SK-N-SH (cell line): ENCODE results near the gene ACACB. TPM values are rescaled to one million over a fixed set of nuclear protein-coding genes. Genes with fewer than 3 reads are reported as not detected.

Experiments
- CTCF ChIA-PET: fragments of 300-600, 350-600 bp; formaldehyde crosslinking; extraction: SDS; loops from one replicate; lab custom pipeline; 2021; lab: Yijun Ruan, JAX
- POLR2A ChIA-PET: fragments of 350-600 bp; sonication (Branson Sonifier 250); formaldehyde crosslinking; extraction: SDS; loops from one replicate; lab custom pipeline; 2020; ENCODE audit warnings: antibody characterized with exemption, inconsistent platforms; lab: Yijun Ruan, JAX
- DNase-seq: peaks from one replicate; pipeline ENCODE4 v3.0.0; 2012
- H2AFZ ChIP-seq: fragments of 200-600 bp; sonication (generic); 2 replicates; pipeline ENCODE4 v1.8.1; 2016; ENCODE audit warnings: antibody characterized with exemption, mild to moderate bottlenecking, low read depth
- H3F3A ChIP-seq: fragments of 200-600 bp; sonication (generic); replicated peaks from 2 replicates; pipeline ENCODE3; 2016; ENCODE audit warnings: antibody characterized with exemption, mild to moderate bottlenecking; ENCODE audit not compliant: insufficient read depth
- H3K27ac ChIP-seq, 2 experiments: fragments of 200-500 bp in 1 of 2; fragments of 200-600 bp in 1 of 2; sonication (Bioruptor generic) in 1 of 2; sonication (generic), shearing (Covaris generic) in 1 of 2; 2 replicates each; pipeline versions ENCODE4 v1.5.1 to v1.6.1; 2014 to 2016; ENCODE audit warnings: low read depth in 2 of 2, inconsistent platforms in 1 of 2, low read length in 1 of 2, mild to moderate bottlenecking in 1 of 2, mixed read lengths in 1 of 2
- H3K27me3 ChIP-seq: fragments of 200-600 bp; sonication (generic), shearing (Covaris generic); 2 replicates; pipeline ENCODE4 v1.6.1; 2016; ENCODE audit warnings: mixed run types; ENCODE audit not compliant: insufficient read depth
- H3K36me3 ChIP-seq, 2 experiments: fragments of 200-500 bp in 1 of 2; fragments of 200-600 bp in 1 of 2; sonication (Bioruptor generic) in 1 of 2; sonication (generic) in 1 of 2; replicated peaks in 1 of 2; 2 replicates each; pipeline versions ENCODE3 to v1.5.1; 2014 to 2016; ENCODE audit warnings: low read length in 1 of 2, mild to moderate bottlenecking in 1 of 2; ENCODE audit not compliant: insufficient read depth in 2 of 2, control insufficient read depth in 1 of 2
- H3K4me1 ChIP-seq, 2 experiments: fragments of 200-500 bp in 1 of 2; fragments of 200-600 bp in 1 of 2; sonication (Bioruptor generic) in 1 of 2; sonication (generic), shearing (Covaris generic) in 1 of 2; 2 replicates each; pipeline versions ENCODE4 v1.5.1 to v1.6.1; 2014 to 2016; ENCODE audit warnings: low read depth in 1 of 2, low read length in 1 of 2, mixed run types in 1 of 2; ENCODE audit not compliant: insufficient read depth in 2 of 2, control insufficient read depth in 1 of 2
- H3K4me2 ChIP-seq: fragments of 200-600 bp; sonication (generic), shearing (Covaris generic); 2 replicates; pipeline ENCODE4 v1.6.1; 2017; ENCODE audit warnings: mixed run types
- H3K4me3 ChIP-seq, 2 experiments: fragments of 200-500 bp in 1 of 2; fragments of 200-600 bp in 1 of 2; sonication (Bioruptor generic) in 1 of 2; sonication (generic), shearing (Covaris generic) in 1 of 2; 2 replicates each; pipeline versions ENCODE4 v1.5.1 to v1.8.1; 2014 to 2016; ENCODE audit warnings: low read depth in 2 of 2, inconsistent platforms in 1 of 2, low read length in 1 of 2, mild to moderate bottlenecking in 1 of 2, mixed read lengths in 1 of 2, moderate library complexity in 1 of 2
- H3K79me2 ChIP-seq: fragments of 200-600 bp; sonication (generic); 2 replicates; pipeline ENCODE4 v1.8.1; 2017; ENCODE audit warnings: mild to moderate bottlenecking; ENCODE audit not compliant: insufficient read depth
- H3K9ac ChIP-seq: fragments of 200-600 bp; sonication (generic); 2 replicates; pipeline ENCODE4 v1.6.1; 2017; ENCODE audit warnings: mixed run types
- H3K9me2 ChIP-seq: fragments of 200-600 bp; sonication (generic); 2 replicates; pipeline ENCODE4 v1.6.1; 2017; ENCODE audit warnings: mixed run types
- H3K9me3 ChIP-seq: fragments of 200-600 bp; sonication (generic); 2 replicates; pipeline ENCODE4 v1.6.1; 2017; ENCODE audit warnings: mixed run types, mild to moderate bottlenecking, moderate library complexity
- H4K20me1 ChIP-seq: fragments of 200-600 bp; sonication (generic); 2 replicates; pipeline ENCODE4 v1.6.1; 2017; ENCODE audit warnings: mild to moderate bottlenecking, mixed run types; ENCODE audit not compliant: insufficient read depth
- FOXJ3 ChIP-seq: sonication (generic); formaldehyde crosslinking; IDR thresholded peaks from 2 replicates; pipeline ENCODE4 v1.5.1; 2020; ENCODE audit warnings: mild to moderate bottlenecking, missing genetic modification reagents
- FOXM1 ChIP-seq: IDR thresholded peaks from 2 replicates; pipeline ENCODE4 v1.4.0; 2012; ENCODE audit warnings: low read depth, mild to moderate bottlenecking
- MAX ChIP-seq: IDR thresholded peaks from 2 replicates; pipeline ENCODE4 v1.4.0; 2012; ENCODE audit warnings: low read depth
- RAD21 ChIP-seq: IDR thresholded peaks from 2 replicates; pipeline ENCODE4 v1.6.1; 2012; ENCODE audit warnings: mild to moderate bottlenecking, low read length
- RXRA ChIP-seq: IDR thresholded peaks from 2 replicates; pipeline ENCODE4 v1.4.0; 2012; ENCODE audit warnings: low read depth, mild to moderate bottlenecking, borderline replicate concordance
- SMC3 ChIP-seq: IDR thresholded peaks from 2 replicates; pipeline ENCODE4 v1.6.1; 2012; ENCODE audit warnings: low read depth, low read length, improper control_type of control experiment
- TCF12 ChIP-seq: IDR thresholded peaks from 2 replicates; pipeline ENCODE4 v1.4.0; 2012
- USF2 ChIP-seq: fragments of 150-350 bp; IDR thresholded peaks from 2 replicates; pipeline ENCODE4 v1.6.1; 2017; ENCODE audit warnings: antibody characterized with exemption, low read length, low read depth, borderline replicate concordance
- WGBS: methylation state at CpG from one replicate; pipeline ENCODE4 v1.1.6; 2017; ENCODE audit warnings: low lambda C conversion rate; 5-methylcytosine and 5-hydroxymethylcytosine counted together
- polyA plus RNA-seq, 3 experiments: library from polyadenylated mRNA; depleted of rRNA; stranded (reverse); fragments of >200 nt; gene quantifications; 2 replicates each; pipeline ENCODE4 v1.2.3, GENCODE V29; 2012
- TF ChIP-seq, protein P1 (sequence below): fragments of 150-350 bp; IDR thresholded peaks from 2 replicates; pipeline ENCODE4 v1.6.1; 2016; ENCODE audit warnings: mild to moderate bottlenecking, low read depth, low read length
- TF ChIP-seq, protein P2 (sequence below): IDR thresholded peaks from 2 replicates; pipeline ENCODE4; 2012

The ACACB gene
- polyA plus RNA-seq, 1 of the 3 experiments (the other 2 are of a cell fraction), result 6.1 TPM

GRCh38 chr12:109253913-109254544 lies 137.6 kb downstream of the ACACB start:
- Histone ChIP-seq H3K27me3 (no peaks in the 10 kb centered on the region), H3F3A (no peaks in the 10 kb centered on the region), H3K9ac (no peak overlapping the region), H3K4me3 (no peak overlapping the region; a peak in 1 of 4 replicates), H3K4me1 (no peaks in the 10 kb centered on the region), H3K9me2 (no peaks in the 10 kb centered on the region), H3K4me2 (no peak overlapping the region), H4K20me1 (no peaks in the 10 kb centered on the region), H3K9me3 (no peaks in the 10 kb centered on the region), H3K79me2 (no peaks in the 10 kb centered on the region), H3K36me3 (no peaks in the 10 kb centered on the region), H2AFZ (no peak overlapping the region)
- 82% methylated on average over 7 of the region's 7 CpGs for WGBS
- POLR2A ChIA-PET, result no interaction called here
- TF ChIP-seq MAX, result no peak
- TF ChIP-seq, all 33 proteins: peak for 0
- CTCF ChIA-PET, result interaction anchor here (1.2 to 2.6 kb wide), 4 partner anchors 10 to 142 kb away, joined by 3 to 10 read pairs (median 8); no protein-coding TSS in a partner anchor
- no peak for DNase-seq
- H3K27ac ChIP-seq, result no peak overlapping the region

GRCh38 chr12:109255377-109255776 lies 139.0 kb downstream of the ACACB start:
- Histone ChIP-seq H3F3A (no peaks in the 10 kb centered on the region), H3K36me3 (no peaks in the 10 kb centered on the region), H2AFZ (no peak overlapping the region), H3K4me1 (no peaks in the 10 kb centered on the region), H3K27ac (no peak overlapping the region), H3K9me2 (no peaks in the 10 kb centered on the region), H3K4me2 (no peak overlapping the region), H3K27me3 (no peaks in the 10 kb centered on the region), H3K79me2 (no peaks in the 10 kb centered on the region), H3K9ac (no peak overlapping the region), H4K20me1 (no peaks in the 10 kb centered on the region), H3K4me3 (no peak overlapping the region), H3K9me3 (no peaks in the 10 kb centered on the region)
- TF ChIP-seq RAD21 (peak; percentile 20; the same call in 1 of the 2 replicates), RXRA (no peak), SMC3 (no peak), FOXJ3 (CRISPR knock-in tag) (no peak), TCF12 (no peak), USF2 (no peak), FOXM1 (no peak)
- TF ChIP-seq, protein P1, sequence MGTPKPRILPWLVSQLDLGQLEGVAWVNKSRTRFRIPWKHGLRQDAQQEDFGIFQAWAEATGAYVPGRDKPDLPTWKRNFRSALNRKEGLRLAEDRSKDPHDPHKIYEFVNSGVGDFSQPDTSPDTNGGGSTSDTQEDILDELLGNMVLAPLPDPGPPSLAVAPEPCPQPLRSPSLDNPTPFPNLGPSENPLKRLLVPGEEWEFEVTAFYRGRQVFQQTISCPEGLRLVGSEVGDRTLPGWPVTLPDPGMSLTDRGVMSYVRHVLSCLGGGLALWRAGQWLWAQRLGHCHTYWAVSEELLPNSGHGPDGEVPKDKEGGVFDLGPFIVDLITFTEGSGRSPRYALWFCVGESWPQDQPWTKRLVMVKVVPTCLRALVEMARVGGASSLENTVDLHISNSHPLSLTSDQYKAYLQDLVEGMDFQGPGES, result no peak
- TF ChIP-seq, protein P2, sequence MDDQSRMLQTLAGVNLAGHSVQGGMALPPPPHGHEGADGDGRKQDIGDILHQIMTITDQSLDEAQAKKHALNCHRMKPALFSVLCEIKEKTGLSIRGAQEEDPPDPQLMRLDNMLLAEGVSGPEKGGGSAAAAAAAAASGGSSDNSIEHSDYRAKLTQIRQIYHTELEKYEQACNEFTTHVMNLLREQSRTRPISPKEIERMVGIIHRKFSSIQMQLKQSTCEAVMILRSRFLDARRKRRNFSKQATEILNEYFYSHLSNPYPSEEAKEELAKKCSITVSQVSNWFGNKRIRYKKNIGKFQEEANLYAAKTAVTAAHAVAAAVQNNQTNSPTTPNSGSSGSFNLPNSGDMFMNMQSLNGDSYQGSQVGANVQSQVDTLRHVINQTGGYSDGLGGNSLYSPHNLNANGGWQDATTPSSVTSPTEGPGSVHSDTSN, result no peak
- ChIA-PET POLR2A (no interaction called here), CTCF (interaction anchor here (1.2 to 2.6 kb wide), 4 partner anchors 8 to 144 kb away, joined by 3 to 10 read pairs (median 4); no protein-coding TSS in a partner anchor)
- no peak for DNase-seq
- 88% methylated on average over 5 of the region's 5 CpGs for WGBS
